ELR (cell line): ENCODE data around the gene CCDC38.
A peak's percentile ranks its signal among the peaks of the same experiment; 100 is the strongest.
"Not testable (repeated sequence)": the region's sequence is repeated elsewhere in the genome, so short reads cannot be mapped to it uniquely, and the experiment has no call there.

Experiments used
- DNase-seq: peaks from one replicate; pipeline ENCODE4 v3.0.0-alpha.2; 2015; ENCODE audit warnings: low read depth

Gene CCDC38

GRCh38 chr12:95942524-95943329 lies at the start of gene CCDC38:
Gene CCDC38, minus strand, starts transcription at chr12:95942614. Its CDS starts 6,105 bp downstream, at chr12:95936509.
- DNase-seq = peak; percentile 88

GRCh38 chr12:95990136-95990535 lies 47.7 kb upstream of the CCDC38 start:
- DNase-seq = no peak

GRCh38 chr12:95989504-95990123 lies 47.2 kb upstream of the CCDC38 start:
- DNase-seq = no peak

DNA sequence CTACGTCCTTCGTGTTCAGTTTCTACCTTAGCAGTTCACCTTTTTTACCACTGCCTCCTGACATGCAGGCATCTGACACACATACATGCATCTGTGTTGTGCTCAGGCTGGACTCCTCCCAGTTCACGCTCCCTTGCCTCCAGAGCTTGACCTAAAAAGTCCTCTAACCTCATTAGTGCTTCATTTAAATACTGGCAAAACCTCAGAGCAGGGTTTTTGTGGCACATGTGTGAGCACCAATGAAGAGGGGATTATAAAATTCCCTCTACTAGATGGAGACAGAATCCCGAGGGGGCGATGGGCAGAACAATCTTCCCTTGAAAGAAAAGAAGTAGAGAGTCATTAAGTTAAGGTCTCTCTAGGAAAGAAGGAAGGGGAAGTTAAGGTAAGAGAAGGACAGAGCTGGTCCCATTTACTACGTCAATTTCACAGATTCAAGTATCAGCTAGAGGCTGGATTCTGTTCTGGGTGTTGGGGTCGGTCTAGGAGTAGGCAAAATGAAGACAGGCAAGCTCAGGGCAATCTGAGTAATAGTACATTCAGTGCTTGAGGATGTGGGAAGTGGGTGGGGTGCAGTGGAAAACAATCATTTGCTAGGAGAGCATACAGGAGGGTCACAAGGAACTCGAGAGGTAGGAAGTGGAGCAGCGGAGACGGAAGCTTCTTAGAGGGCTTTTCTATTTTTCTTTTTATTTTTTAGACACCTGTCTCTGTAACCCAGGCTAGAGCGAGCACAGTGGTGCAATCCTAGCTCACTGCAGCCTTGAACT lies 46.3 kb upstream of the CCDC38 start:
- no peak for DNase-seq

DNA sequence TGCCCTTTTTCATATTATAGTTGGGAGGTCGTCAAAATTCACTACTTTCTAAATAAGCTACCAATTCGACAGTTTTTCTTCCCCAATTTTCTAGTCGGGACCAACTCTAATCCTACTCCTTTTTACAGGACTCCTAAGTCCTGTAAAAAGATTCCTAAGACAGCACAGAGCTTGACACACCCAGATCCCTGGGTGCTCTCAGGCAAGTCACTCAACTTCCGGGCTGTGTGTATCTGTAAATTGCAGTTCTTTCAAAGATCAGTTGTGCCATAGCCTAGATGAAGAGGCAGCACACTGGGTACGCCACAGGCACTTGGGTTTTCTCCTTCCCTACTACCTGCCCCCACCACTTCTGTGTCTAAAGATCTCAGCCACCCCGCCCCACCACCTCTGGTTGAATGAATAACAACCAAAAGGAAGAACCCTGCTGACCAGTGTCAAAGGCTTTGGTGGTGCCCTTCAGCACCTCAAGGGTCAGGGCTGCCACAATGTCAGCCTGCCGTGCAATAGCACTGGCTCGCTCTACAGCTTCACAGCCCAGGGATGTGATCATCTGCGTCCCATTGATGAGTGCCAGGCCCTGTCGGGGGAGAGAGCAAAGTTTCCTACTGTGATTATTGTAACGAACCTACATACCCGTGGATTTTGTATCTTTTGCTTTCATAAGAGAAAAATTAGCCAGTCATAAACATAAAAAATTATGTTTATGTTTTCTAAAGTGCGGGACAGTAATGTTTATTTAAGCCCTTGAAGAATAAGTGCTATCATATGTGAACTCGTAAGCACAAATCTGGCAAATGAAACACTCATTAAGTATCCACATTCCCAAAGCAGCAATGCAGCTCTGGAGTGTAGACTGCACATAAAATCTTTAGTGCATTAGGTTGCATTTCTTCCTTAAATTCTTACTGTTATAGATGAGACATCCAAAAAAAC lies 44.5 kb upstream of the CCDC38 start:
- no peak for DNase-seq

GRCh38 chr12:95984682-95985081 lies 42.3 kb upstream of the CCDC38 start:
- DNase-seq = no peak

DNA sequence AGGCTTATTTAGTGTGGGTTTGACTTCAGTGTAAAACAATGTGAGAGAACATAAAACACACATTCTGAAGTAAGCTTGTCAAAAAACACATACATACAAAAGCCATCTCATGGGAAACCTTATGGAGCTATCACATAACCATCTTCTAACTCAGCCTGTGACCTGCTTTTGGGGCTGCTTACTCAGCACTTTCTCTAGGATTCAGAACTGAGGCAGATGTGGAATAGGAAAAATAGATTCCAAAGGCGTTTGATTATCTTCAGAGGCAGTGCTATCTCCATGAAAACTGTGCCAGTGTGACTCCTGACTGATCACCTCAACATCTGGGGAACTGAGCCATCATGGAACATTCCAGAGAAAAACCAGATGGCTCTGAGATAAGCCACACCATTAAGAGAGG lies 40.2 kb upstream of the CCDC38 start:
- no peak for DNase-seq

- DNase-seq = no peak
Observed at GRCh38 chr12:95980437-95980836, 38.0 kb upstream of the CCDC38 start.

DNA sequence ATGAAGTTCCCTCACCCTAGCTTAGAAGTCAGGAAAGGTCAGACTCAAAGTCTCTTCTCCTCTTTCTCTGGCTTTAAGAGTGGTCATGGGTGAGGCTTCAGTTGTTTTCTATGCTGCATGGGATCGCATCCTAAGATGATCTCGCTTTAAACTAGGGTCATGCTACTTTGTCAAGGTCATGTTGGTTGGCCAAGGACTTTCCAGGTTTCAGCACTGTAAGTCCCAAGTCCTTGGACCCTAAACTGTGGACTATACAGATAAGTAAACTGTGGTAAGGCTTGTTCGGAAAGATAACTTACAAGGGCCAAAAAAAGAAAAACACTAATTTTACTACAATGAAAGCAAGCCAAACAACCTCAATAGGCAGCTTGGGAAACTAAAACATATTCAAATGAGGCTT lies 36.4 kb upstream of the CCDC38 start:
- DNase-seq = no peak

GRCh38 chr12:95978351-95978750 lies 35.9 kb upstream of the CCDC38 start:
- DNase-seq = no peak

- DNase-seq = no peak
Observed at GRCh38 chr12:95977764-95978305, 35.4 kb upstream of the CCDC38 start.

- peak; percentile 40 for DNase-seq
Observed at GRCh38 chr12:95976416-95976832, 34.0 kb upstream of the CCDC38 start.

- DNase-seq = no peak
Observed at GRCh38 chr12:95975491-95975890, 33.1 kb upstream of the CCDC38 start.

DNA sequence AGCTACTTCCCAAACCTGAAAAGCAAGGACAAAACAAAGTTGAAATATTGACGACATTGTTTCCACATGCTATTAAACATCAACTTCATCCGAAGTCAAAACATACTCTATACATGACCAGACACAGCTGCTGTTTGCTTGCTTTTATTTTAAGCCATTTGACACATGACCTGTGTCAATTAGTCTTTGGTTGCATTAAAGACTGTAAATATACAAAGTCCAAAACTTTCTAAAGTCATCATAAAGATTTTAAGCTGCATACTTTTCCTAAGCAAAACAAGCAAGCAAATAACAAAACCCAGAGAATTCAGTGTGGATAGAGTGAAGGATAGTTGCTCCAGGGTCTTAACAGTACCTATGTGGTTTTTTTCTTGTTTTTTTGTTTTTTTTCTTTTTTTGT lies 31.9 kb upstream of the CCDC38 start:
- DNase-seq = no peak

DNA sequence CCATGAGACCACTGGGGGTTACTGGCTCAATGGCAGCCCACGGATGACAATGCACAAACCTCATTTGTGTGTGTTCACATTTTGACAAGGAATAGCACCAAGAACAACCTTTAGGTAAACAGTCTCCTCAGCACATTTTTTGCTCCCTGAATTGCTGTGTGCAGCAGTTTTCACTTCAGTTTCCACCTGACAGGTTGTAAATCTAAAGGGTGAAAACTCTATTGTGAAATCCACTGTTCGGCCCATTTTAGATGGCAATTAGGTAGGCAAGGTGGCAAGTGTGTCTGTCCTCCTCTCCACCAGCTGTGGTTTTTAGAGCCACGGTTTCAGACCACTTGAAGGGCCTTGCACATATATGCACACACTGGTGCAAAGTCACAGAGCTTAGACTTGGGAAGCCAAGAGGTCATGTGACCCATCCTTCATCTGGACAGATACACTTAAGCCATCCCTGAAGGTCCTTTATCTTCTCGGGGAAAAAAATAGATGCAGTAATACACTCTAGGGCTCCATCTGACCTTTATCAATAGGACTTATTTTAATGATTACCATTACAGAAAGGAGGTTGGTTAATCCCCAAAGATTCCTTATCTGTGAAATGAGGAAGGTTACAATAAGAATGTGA lies 30.5 kb upstream of the CCDC38 start:
- DNase-seq = no peak

DNA sequence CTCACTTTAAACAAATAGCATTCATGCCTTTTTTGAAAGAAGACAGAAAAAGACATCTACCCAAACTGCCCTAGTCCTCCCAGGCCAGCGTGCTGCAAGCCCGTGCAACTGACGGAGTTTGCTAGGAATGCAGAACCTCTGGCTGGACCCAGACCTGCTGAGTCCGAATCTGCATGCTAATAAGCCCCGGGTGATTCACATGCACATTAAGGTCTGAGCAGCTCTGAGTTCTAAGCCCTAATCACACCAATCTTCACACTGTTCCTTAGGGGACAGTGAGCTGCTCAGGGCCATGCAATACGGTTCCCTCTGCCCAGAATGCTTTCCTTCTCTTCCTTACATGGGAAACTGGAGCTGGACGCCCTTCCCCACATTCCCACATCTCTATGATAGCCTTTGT lies 28.5 kb upstream of the CCDC38 start:
- no peak for DNase-seq

DNA sequence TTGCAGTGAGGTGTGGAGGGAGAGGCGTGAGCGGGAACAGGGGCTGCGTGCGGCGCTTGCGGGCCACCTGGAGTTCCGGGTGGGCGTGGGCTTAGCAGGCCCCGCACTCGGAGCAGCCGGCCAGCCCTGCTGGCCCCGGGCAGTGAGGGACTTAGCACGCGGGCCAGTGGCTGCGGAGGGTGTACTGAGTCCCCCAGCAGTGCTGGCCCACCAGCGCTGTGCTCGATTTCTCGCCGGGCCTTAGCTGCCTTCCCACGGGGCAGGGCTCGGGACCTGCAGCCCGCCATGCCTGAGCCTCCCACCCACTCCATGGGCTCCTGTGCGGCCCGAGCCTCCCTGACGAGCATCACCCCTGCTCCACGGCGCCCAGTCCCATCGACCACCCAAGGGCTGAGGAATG lies 26.7 kb upstream of the CCDC38 start:
- not testable (repeated sequence) for DNase-seq

DNA sequence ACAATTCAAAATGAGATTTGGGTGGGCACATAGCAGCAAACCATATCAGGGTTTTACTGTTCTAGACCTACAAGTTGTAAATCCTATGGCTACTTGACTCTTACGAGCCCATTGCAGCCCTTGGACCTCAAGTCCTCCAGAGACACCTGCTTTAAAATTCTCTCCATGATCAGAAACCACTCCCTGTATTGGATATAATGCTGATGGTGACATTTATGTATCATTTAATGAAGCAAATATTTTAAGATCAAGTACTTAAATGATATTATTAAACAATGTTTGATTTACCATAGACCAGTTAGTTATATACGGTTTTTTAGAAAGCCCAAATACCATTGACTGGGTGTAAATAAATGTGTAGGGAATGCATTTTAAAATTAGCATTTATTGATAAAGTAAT lies 24.9 kb upstream of the CCDC38 start:
- no peak for DNase-seq

DNA sequence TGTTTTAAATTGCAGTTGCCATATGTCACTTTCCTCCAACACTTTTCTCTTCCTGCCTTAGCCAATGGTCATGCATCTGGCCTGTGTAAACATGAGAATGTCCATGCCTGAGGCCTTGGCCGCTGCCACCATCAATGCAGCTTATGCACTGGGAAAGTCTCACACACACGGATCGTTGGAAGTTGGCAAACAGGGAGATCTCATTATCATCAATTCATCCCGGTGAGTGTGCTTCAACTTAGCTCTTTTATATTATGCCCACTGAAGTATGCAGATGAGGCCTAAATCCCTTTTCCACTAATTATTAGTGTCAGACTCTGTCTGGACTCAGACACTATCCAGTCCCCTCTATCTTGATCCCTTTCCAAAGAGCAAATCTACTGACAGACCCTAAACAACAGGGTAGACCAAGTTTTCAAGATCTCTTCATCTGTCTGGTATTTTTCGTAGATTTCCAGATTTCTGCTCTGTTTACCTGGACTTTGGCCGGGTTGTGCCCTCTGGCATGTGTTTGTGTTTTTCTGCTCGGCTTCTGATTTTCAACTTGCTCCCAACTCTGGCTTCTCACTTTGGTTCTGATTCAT lies 24.0 kb upstream of the CCDC38 start:
- peak; percentile 7 for DNase-seq

GRCh38 chr12:95963096-95963495 lies 20.7 kb upstream of the CCDC38 start:
- peak; percentile 19 for DNase-seq

GRCh38 chr12:95962222-95962621 lies 19.8 kb upstream of the CCDC38 start:
- no peak for DNase-seq
